B cell (primary cell): ENCODE measurements around the gene TBCCD1. TPM values are rescaled to one million over a fixed set of nuclear protein-coding genes. Genes with fewer than 3 reads are reported as not detected.

Source experiments
- ATAC-seq: fragments of 200-7000 bp; cut with Tn5 transposase; one replicate; pipeline ENCODE4 v1.10.0; 2021; ENCODE audit warnings: low read depth, mild to moderate bottlenecking, moderate number of reproducible peaks, moderate library complexity
- CTCF ChIA-PET: fragments of 350-600 bp; sonication (Branson Sonifier 250); formaldehyde crosslinking; loops from one replicate; lab custom pipeline; 2021; ENCODE audit warnings: antibody characterized with exemption, inconsistent platforms; lab: Charles Lee
- POLR2A ChIA-PET: fragments of 350-600 bp; sonication (Branson Sonifier 250); formaldehyde crosslinking; loops from one replicate; lab custom pipeline; 2021; ENCODE audit warnings: antibody characterized with exemption; lab: Charles Lee
- DNase-seq: peaks from one replicate; pipeline ENCODE4 v3.0.0; 2013
- H2AFZ ChIP-seq: 2 replicates; pipeline ENCODE4 v1.6.1; 2012; ENCODE audit warnings: mild to moderate bottlenecking, low read depth, low read length; ENCODE audit not compliant: insufficient read depth, poor library complexity, severe bottlenecking
- H3K27ac ChIP-seq, 2 donors: 1 replicate in 1 of 2; 2 replicates in 1 of 2; pipeline ENCODE4 v1.5.1; 2012 to 2013; ENCODE audit warnings: low read length in 2 of 2, mild to moderate bottlenecking in 2 of 2, moderate library complexity in 1 of 2
- H3K27me3 ChIP-seq, 4 experiments: fragments of 200-600 bp in 1 of 4; sonication (generic) in 1 of 4; replicated peaks in 1 of 4; 1 replicate in 2 of 4; 2 replicates in 2 of 4; pipeline versions ENCODE4 v1.6.1 to v1.7.0; 2013 to 2016; ENCODE audit warnings: low read length in 3 of 4, mild to moderate bottlenecking in 2 of 4, mixed read lengths in 1 of 4, moderate library complexity in 1 of 4; ENCODE audit not compliant: insufficient read depth in 4 of 4, control insufficient read depth in 3 of 4; ENCODE audit errors: control extremely low read depth in 1 of 4
- H3K36me3 ChIP-seq, 2 experiments: replicated peaks in 1 of 2; 1 replicate in 1 of 2; 2 replicates in 1 of 2; pipeline versions ENCODE4 v1.6.1 to v1.7.1; 2013; ENCODE audit warnings: low read length in 1 of 2; ENCODE audit not compliant: insufficient read depth in 2 of 2, control insufficient read depth in 1 of 2; ENCODE audit errors: control extremely low read depth in 1 of 2, extremely low read depth in 1 of 2
- H3K4me1 ChIP-seq, 2 donors: fragments of 200-600 bp in 1 of 2; sonication (generic) in 1 of 2; 1 replicate in 1 of 2; 2 replicates in 1 of 2; pipeline versions ENCODE4 v1.5.1 to v1.6.1; 2013 to 2017; ENCODE audit warnings: low read length in 2 of 2; ENCODE audit not compliant: control insufficient read depth in 2 of 2, insufficient read depth in 2 of 2
- H3K4me2 ChIP-seq: replicated peaks from 2 replicates; pipeline ENCODE3; 2012; ENCODE audit warnings: mild to moderate bottlenecking, low read depth, low read length; ENCODE audit not compliant: poor library complexity, severe bottlenecking
- H3K4me3 ChIP-seq, 5 experiments: fragments of 200-600 bp in 1 of 5; sonication (generic) in 1 of 5; 1 replicate in 3 of 5; 2 replicates in 2 of 5; pipeline versions ENCODE4 v1.5.1 to v1.7.0; 2011 to 2016; ENCODE audit warnings: low read length in 4 of 5, mild to moderate bottlenecking in 4 of 5, low read depth in 2 of 5, control low read depth in 1 of 5, moderate library complexity in 1 of 5; ENCODE audit not compliant: insufficient read depth in 1 of 5; ENCODE audit errors: control extremely low read depth in 1 of 5, extremely low read depth in 1 of 5
- H3K79me2 ChIP-seq: fragments of 200-600 bp; sonication (generic); one replicate; pipeline ENCODE4 v1.6.0; 2016; ENCODE audit warnings: low read length; ENCODE audit not compliant: control insufficient read depth, insufficient read depth
- H3K9ac ChIP-seq: fragments of 200-600 bp; sonication (generic); 2 replicates; pipeline ENCODE4 v1.6.1; 2017; ENCODE audit warnings: mild to moderate bottlenecking, low read length, moderate library complexity
- H3K9me3 ChIP-seq, 3 donors: one replicate each; pipeline versions ENCODE4 v1.6.1 to v1.7.1; 2013; ENCODE audit warnings: low read length in 2 of 3; ENCODE audit not compliant: control insufficient read depth in 2 of 3, insufficient read depth in 1 of 3; ENCODE audit errors: control extremely low read depth in 1 of 3
- H4K20me1 ChIP-seq: 2 replicates; pipeline ENCODE4 v1.6.0; 2012; ENCODE audit warnings: mild to moderate bottlenecking, low read length; ENCODE audit not compliant: insufficient read depth, control insufficient read depth, poor library complexity, severe bottlenecking
- H3K27ac Mint-ChIP-seq: one replicate; pipeline ENCODE4 v1.8.0; 2021; ENCODE audit warnings: mixed read lengths
- H3K27me3 Mint-ChIP-seq: one replicate; pipeline ENCODE4 v1.8.0; 2021; ENCODE audit warnings: mixed read lengths
- H3K4me1 Mint-ChIP-seq: one replicate; pipeline ENCODE4 v1.8.0; 2021; ENCODE audit warnings: mixed read lengths
- H3K4me3 Mint-ChIP-seq: one replicate; pipeline ENCODE4 v1.8.0; 2021; ENCODE audit warnings: mixed read lengths
- H3K9me3 Mint-ChIP-seq: one replicate; pipeline ENCODE4 v1.8.0; 2022; ENCODE audit warnings: mixed read lengths; ENCODE audit not compliant: insufficient read depth
- CTCF ChIP-seq: fragments of 200-600 bp; IDR thresholded peaks from one replicate; pipeline ENCODE4 v1.8.0; 2022; ENCODE audit warnings: antibody characterized with exemption, mild to moderate bottlenecking
- EZH2 ChIP-seq: IDR thresholded peaks from 2 replicates; pipeline ENCODE4 v1.6.1; 2012; ENCODE audit warnings: borderline replicate concordance, low read depth, mild to moderate bottlenecking, moderate library complexity, low read length; ENCODE audit not compliant: insufficient read depth, poor library complexity, severe bottlenecking
- WGBS: methylation state at CpG from one replicate; pipeline ENCODE4 v1.1.5; 2013; ENCODE audit warnings: missing lambda C conversion rate; ENCODE audit not compliant: insufficient coverage; 5-methylcytosine and 5-hydroxymethylcytosine counted together
- intact Hi-C: fragments of 100-400 bp; cut with micrococcal nuclease; formaldehyde crosslinking; loops from one replicate; pipeline ENCODE4 v1.10.0; 2022
- polyA plus RNA-seq: library from polyadenylated mRNA; depleted of rRNA; stranded (reverse); fragments of >200 nt; gene quantifications from 2 replicates; pipeline ENCODE4 v1.2.3, GENCODE V29; 2012
- total RNA-seq, 2 donors: library from RNA; stranded (reverse); fragments of 120-200 nt in 1 of 2; gene quantifications; 1 replicate in 1 of 2; 2 replicates in 1 of 2; pipeline versions ENCODE4 v1.2.3 to v1.2.4, GENCODE V29; 2013 to 2022

The TBCCD1 gene
- total and polyA plus RNA-seq, 2 donors (not counting 1 experiment from before 2014, with no cell fraction given): 15.9 to 17.3 TPM

- H3K4me3 Mint-ChIP-seq: no peak overlapping the region
- peak overlapping the region; percentile 58 for H3K4me2 ChIP-seq
Observed at GRCh38 chr3:186614266-186614596, 47.1 kb upstream of the TBCCD1 start.

More at GRCh38 chr3:186614266-186614596, 47.1 kb upstream of the TBCCD1 start:
- DNase-seq: no peak
- no peaks in the 10 kb centered on the region for H3K36me3 ChIP-seq
- ChIA-PET CTCF (interaction anchor here (0.6 to 11.3 kb wide), 43 partner anchors 10 to 678 kb away, joined by 3 to 237 read pairs (median 5); partner anchors contain the start of genes CRYGS and EIF4A2), POLR2A (interaction anchor here (0.8 kb wide), 1 partner anchor 241 kb away, joined by 3 read pairs; no protein-coding TSS in a partner anchor)
- H3K4me1 ChIP-seq: peaks cover 19% of the 10 kb centered on the region in 2 donors
- no peak for TF ChIP-seq CTCF
- no peak for TF ChIP-seq EZH2
- Mint-ChIP-seq H3K4me1 (peaks cover 13% of the 10 kb centered on the region), H3K27me3 (peaks cover 51% of the 10 kb centered on the region), H3K9me3 (no peaks in the 10 kb centered on the region), H3K27ac (no peak overlapping the region)
- H3K27ac ChIP-seq: no peak overlapping the region
- 48% methylated on average over 5 of the region's 6 CpGs for WGBS
- no peaks in the 10 kb centered on the region for H4K20me1 ChIP-seq
- H2AFZ ChIP-seq: peak overlapping the region; percentile 11
- no peaks in the 10 kb centered on the region for H3K79me2 ChIP-seq
- intact Hi-C loops: loop anchor here (1.0 to 2.0 kb wide), 3 partner anchors 43 to 207 kb away; partner anchors contain the start of gene DNAJB11
- no peaks in the 10 kb centered on the region for H3K9me3 ChIP-seq
- ATAC-seq: no peak
- H3K27me3 ChIP-seq: peaks cover 0 to 36% (median 9%) of the 10 kb centered on the region in 4 experiments
- peak overlapping the region in 1 of 5 experiments; percentile 31 for H3K4me3 ChIP-seq
- H3K9ac ChIP-seq: peak overlapping the region; percentile 37
